ENCODE results near the gene TVP23C. TPM values are rescaled to one million over a fixed set of nuclear protein-coding genes. Genes with fewer than 3 reads are reported as not detected.
"Not testable (repeated sequence)": the region's sequence is repeated elsewhere in the genome, so short reads cannot be mapped to it uniquely, and the experiment has no call there.

Gene TVP23C
- total and polyA plus RNA-seq, 2 experiments from 2014 or later: 15.3 to 40.7 TPM

GRCh38 chr17:15574660-15575059, 11.4 kb upstream of the TVP23C start:
- H3K36me3 ChIP-seq (replicated peaks; ENCODE audit: insufficient read depth, low read depth); DNase-seq (ENCODE audit: low spot score); H3K79me2 ChIP-seq; H3K4me2 ChIP-seq; H3K4me3 ChIP-seq; H2AFZ ChIP-seq; H3K4me1 ChIP-seq (ENCODE audit: insufficient read depth); H4K20me1 ChIP-seq (ENCODE audit: insufficient read depth, poor library complexity, severe bottlenecking); H3K9me3 ChIP-seq (ENCODE audit: low read depth); H3K9me2 ChIP-seq (replicated peaks; ENCODE audit: insufficient read depth); H3K27ac ChIP-seq; H3K27me3 ChIP-seq: not testable (repeated sequence)
- 90% methylated on average over 2 of the region's 5 CpGs for WGBS (ENCODE audit: low lambda C conversion rate, missing lambda C conversion rate)

- H3K36me3 ChIP-seq (replicated peaks; ENCODE audit: insufficient read depth, low read depth); H3K27ac ChIP-seq; H2AFZ ChIP-seq; H3K4me2 ChIP-seq; H3K9me3 ChIP-seq (ENCODE audit: low read depth); H3K79me2 ChIP-seq; H3K4me3 ChIP-seq; H3K27me3 ChIP-seq; H3K4me1 ChIP-seq (ENCODE audit: insufficient read depth); H3K9me2 ChIP-seq (replicated peaks; ENCODE audit: insufficient read depth); H4K20me1 ChIP-seq (ENCODE audit: insufficient read depth, poor library complexity, severe bottlenecking): not testable (repeated sequence)
- peak; percentile 20 for TF ChIP-seq CTCF (IDR thresholded peaks at IDR 0.05; ENCODE audit: poor library complexity)
- 35% methylated on average over 4 of the region's 4 CpGs for WGBS (ENCODE audit: low lambda C conversion rate, missing lambda C conversion rate)
- DNase-seq (ENCODE audit: low spot score): peak; percentile 43
Observed at GRCh38 chr17:15573870-15574269, 10.6 kb upstream of the TVP23C start.

- Histone ChIP-seq H3K27ac (peak overlapping the region; percentile 91), H2AFZ (peak overlapping the region; percentile 90), H3K4me3 (peak overlapping the region; percentile 91), H3K4me2 (peak overlapping the region; percentile 72), H3K79me2 (peaks cover 19% of the 10 kb centered on the region)
- not testable (repeated sequence) for H3K36me3 ChIP-seq (replicated peaks; ENCODE audit: insufficient read depth, low read depth); H3K27me3 ChIP-seq; H3K9me3 ChIP-seq (ENCODE audit: low read depth); DNase-seq (ENCODE audit: low spot score); H4K20me1 ChIP-seq (ENCODE audit: insufficient read depth, poor library complexity, severe bottlenecking); H3K4me1 ChIP-seq (ENCODE audit: insufficient read depth); H3K9me2 ChIP-seq (replicated peaks; ENCODE audit: insufficient read depth)
- 2% methylated on average over 29 of the region's 34 CpGs for WGBS (ENCODE audit: low lambda C conversion rate, missing lambda C conversion rate)
Observed at GRCh38 chr17:15562613-15563374, 489 bp downstream of the TVP23C start.

GRCh38 chr17:15561439-15561838, 1.8 kb downstream of the TVP23C start:
- not testable (repeated sequence) for H3K9me2 ChIP-seq (replicated peaks; ENCODE audit: insufficient read depth); H3K4me3 ChIP-seq; DNase-seq (ENCODE audit: low spot score); H4K20me1 ChIP-seq (ENCODE audit: insufficient read depth, poor library complexity, severe bottlenecking); H3K4me2 ChIP-seq; H3K9me3 ChIP-seq (ENCODE audit: low read depth); H3K27me3 ChIP-seq; H3K4me1 ChIP-seq (ENCODE audit: insufficient read depth); H2AFZ ChIP-seq; H3K36me3 ChIP-seq (replicated peaks; ENCODE audit: insufficient read depth, low read depth); H3K27ac ChIP-seq
- 98% methylated on average over 8 of the region's 10 CpGs for WGBS (ENCODE audit: low lambda C conversion rate, missing lambda C conversion rate)
- peaks cover 19% of the 10 kb centered on the region for H3K79me2 ChIP-seq

GRCh38 chr17:15558403-15559105, 4.7 kb downstream of the TVP23C start:
- not testable (repeated sequence) for H3K4me1 ChIP-seq (ENCODE audit: insufficient read depth); H4K20me1 ChIP-seq (ENCODE audit: insufficient read depth, poor library complexity, severe bottlenecking); H2AFZ ChIP-seq; H3K9me3 ChIP-seq (ENCODE audit: low read depth); DNase-seq (ENCODE audit: low spot score); H3K9me2 ChIP-seq (replicated peaks; ENCODE audit: insufficient read depth); H3K36me3 ChIP-seq (replicated peaks; ENCODE audit: insufficient read depth, low read depth); H3K4me2 ChIP-seq; H3K4me3 ChIP-seq; H3K27ac ChIP-seq; H3K27me3 ChIP-seq
- peaks cover 21% of the 10 kb centered on the region for H3K79me2 ChIP-seq
- 94% methylated on average over 4 of the region's 5 CpGs for WGBS (ENCODE audit: low lambda C conversion rate, missing lambda C conversion rate)

GRCh38 chr17:15557334-15557832, 5.9 kb downstream of the TVP23C start:
- not testable (repeated sequence) for H3K36me3 ChIP-seq (replicated peaks; ENCODE audit: insufficient read depth, low read depth); H2AFZ ChIP-seq; H3K4me1 ChIP-seq (ENCODE audit: insufficient read depth); H3K4me2 ChIP-seq; H4K20me1 ChIP-seq (ENCODE audit: insufficient read depth, poor library complexity, severe bottlenecking); H3K9me2 ChIP-seq (replicated peaks; ENCODE audit: insufficient read depth); H3K9me3 ChIP-seq (ENCODE audit: low read depth); H3K4me3 ChIP-seq; H3K27ac ChIP-seq; DNase-seq (ENCODE audit: low spot score); H3K27me3 ChIP-seq
- 86% methylated on average over 4 of the region's 5 CpGs for WGBS (ENCODE audit: low lambda C conversion rate, missing lambda C conversion rate)
- H3K79me2 ChIP-seq: peaks cover 21% of the 10 kb centered on the region

GRCh38 chr17:15552932-15553331, 10.4 kb downstream of the TVP23C start:
- 62% methylated on average over 1 of the region's 1 CpG for WGBS (ENCODE audit: low lambda C conversion rate, missing lambda C conversion rate)
- not testable (repeated sequence) for H3K4me1 ChIP-seq (ENCODE audit: insufficient read depth); H3K27ac ChIP-seq; H3K9me2 ChIP-seq (replicated peaks; ENCODE audit: insufficient read depth); H3K27me3 ChIP-seq; H3K36me3 ChIP-seq (replicated peaks; ENCODE audit: insufficient read depth, low read depth); H3K4me2 ChIP-seq; H3K4me3 ChIP-seq; H3K9me3 ChIP-seq (ENCODE audit: low read depth); H4K20me1 ChIP-seq (ENCODE audit: insufficient read depth, poor library complexity, severe bottlenecking); H2AFZ ChIP-seq; DNase-seq (ENCODE audit: low spot score); H3K79me2 ChIP-seq

- H3K4me2 ChIP-seq; H4K20me1 ChIP-seq (ENCODE audit: insufficient read depth, poor library complexity, severe bottlenecking); DNase-seq (ENCODE audit: low spot score); H3K36me3 ChIP-seq (replicated peaks; ENCODE audit: insufficient read depth, low read depth); H3K9me2 ChIP-seq (replicated peaks; ENCODE audit: insufficient read depth); H3K27me3 ChIP-seq; H3K4me1 ChIP-seq (ENCODE audit: insufficient read depth); H3K79me2 ChIP-seq; H2AFZ ChIP-seq; H3K4me3 ChIP-seq; H3K9me3 ChIP-seq (ENCODE audit: low read depth); H3K27ac ChIP-seq: not testable (repeated sequence)
- 47% methylated on average over 3 of the region's 3 CpGs for WGBS (ENCODE audit: low lambda C conversion rate, missing lambda C conversion rate)
Observed at GRCh38 chr17:15549552-15549951, 13.7 kb downstream of the TVP23C start.
